GM12865 (cell line): Measurements from ENCODE around the gene KLHL22.

Experiments used
- DNase-seq: peaks from one replicate; pipeline ENCODE4 v3.0.0; 2010; ENCODE audit warnings: low read depth
- H3K4me3 ChIP-seq: 2 replicates; pipeline ENCODE4 v1.5.1; 2011; ENCODE audit warnings: mild to moderate bottlenecking, low read depth, low read length, control low read depth
- TF ChIP-seq, protein P1 (sequence below): IDR thresholded peaks from 2 replicates; pipeline ENCODE4 v1.5.1; 2011; ENCODE audit warnings: low read length, control low read depth, low read depth, inconsistent platforms; ENCODE audit not compliant: insufficient read depth; ENCODE audit errors: missing control alignments

Gene KLHL22

DNA sequence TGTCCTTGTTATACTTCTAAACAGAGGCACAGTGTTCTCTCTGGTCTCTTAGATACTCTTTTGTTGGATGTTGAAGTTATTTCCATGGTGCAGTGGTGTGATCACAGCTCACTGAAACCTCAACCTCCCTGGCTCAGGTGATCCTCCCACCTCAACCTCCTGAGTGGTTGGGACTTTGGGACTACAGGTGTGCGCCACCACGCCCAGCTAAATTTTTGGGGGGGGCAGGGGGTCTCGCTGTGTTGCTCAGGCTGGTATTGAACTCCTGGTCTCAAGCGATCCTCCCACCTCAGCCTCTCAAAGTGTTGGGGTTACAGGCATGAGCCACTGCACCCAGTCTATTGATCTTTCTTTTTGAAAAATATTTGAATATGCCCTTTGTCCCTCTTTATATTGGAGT is 86.7 kb downstream of the KLHL22 start:
- DNase-seq = no peak
- TF ChIP-seq, protein P1, sequence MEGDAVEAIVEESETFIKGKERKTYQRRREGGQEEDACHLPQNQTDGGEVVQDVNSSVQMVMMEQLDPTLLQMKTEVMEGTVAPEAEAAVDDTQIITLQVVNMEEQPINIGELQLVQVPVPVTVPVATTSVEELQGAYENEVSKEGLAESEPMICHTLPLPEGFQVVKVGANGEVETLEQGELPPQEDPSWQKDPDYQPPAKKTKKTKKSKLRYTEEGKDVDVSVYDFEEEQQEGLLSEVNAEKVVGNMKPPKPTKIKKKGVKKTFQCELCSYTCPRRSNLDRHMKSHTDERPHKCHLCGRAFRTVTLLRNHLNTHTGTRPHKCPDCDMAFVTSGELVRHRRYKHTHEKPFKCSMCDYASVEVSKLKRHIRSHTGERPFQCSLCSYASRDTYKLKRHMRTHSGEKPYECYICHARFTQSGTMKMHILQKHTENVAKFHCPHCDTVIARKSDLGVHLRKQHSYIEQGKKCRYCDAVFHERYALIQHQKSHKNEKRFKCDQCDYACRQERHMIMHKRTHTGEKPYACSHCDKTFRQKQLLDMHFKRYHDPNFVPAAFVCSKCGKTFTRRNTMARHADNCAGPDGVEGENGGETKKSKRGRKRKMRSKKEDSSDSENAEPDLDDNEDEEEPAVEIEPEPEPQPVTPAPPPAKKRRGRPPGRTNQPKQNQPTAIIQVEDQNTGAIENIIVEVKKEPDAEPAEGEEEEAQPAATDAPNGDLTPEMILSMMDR = no peak
- H3K4me3 ChIP-seq = no peak overlapping the region

DNA sequence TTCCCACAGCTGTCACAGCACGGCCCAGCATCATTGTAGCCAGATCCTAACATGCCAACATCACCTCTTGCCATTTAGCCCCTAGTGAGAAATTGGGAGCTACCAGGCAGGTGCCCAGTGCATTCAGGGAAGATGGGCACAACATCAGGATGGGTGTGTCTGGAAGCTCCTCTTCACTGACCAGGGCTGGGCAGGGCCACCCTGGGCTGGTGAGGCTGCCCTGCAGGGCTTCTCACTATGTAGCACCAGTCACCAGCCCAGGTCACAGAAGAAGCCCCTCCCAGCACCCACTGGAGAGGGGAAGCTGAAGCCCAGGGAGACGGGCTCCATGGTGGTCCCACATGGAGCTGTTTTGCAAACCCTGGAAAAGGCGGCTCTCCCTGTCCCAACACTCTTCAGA is 87.8 kb downstream of the KLHL22 start:
- H3K4me3 ChIP-seq = no peak overlapping the region
- no peak for DNase-seq
- TF ChIP-seq, protein P1 = no peak

DNA sequence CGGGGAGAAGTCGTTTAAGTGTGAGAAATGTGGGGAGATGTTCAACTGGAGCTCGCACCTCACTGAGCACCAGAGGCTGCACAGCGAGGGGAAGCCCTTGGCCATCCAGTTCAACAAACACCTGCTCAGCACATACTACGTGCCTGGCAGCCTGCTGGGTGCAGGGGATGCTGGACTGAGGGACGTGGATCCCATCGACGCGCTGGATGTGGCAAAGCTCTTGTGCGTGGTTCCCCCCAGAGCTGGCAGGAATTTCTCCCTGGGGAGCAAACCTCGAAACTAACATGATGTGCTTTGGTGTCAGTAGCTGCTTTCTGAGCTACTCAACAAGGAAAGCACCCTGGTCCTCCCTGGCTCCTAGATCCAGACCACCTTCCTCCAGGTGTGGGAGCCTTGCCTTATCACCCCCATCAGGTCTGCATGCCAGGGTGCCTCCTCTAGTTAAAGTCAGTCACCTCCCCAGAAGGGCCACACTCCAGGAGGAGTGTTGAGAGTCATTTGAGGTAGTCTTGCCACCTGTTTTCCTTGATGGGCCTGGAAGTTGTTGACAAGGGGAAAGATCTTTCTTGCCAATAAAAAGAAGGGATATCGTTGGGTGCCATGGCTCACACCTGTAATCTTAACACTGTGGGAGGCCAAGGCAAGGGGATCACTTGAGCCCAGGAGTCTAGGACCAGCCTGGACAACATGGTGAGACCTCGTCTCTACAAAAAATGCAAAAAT is 88.7 kb downstream of the KLHL22 start:
- TF ChIP-seq, protein P1 = no peak
- no peak overlapping the region for H3K4me3 ChIP-seq
- DNase-seq = no peak

DNA sequence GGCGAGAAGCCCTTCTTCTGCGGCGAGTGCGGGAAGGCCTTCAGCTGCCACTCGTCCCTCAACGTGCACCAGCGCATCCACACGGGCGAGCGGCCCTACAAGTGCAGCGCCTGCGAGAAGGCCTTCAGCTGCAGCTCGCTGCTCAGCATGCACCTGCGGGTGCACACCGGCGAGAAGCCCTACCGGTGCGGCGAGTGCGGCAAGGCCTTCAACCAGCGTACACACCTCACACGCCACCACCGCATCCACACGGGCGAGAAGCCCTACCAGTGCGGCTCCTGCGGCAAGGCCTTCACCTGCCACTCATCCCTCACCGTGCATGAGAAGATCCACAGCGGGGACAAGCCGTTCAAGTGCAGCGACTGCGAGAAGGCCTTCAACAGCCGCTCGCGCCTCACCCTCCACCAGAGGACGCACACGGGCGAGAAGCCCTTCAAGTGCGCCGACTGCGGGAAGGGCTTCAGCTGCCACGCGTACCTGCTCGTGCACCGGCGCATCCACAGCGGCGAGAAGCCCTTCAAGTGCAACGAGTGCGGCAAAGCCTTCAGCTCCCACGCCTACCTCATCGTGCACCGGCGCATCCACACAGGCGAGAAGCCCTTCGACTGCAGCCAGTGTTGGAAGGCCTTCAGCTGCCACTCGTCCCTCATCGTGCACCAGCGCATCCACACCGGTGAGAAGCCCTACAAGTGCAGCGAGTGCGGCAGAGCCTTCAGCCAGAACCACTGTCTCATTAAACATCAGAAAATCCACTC is 89.5 kb downstream of the KLHL22 start:
- DNase-seq = no peak
- no peak overlapping the region for H3K4me3 ChIP-seq
- TF ChIP-seq, protein P1 = no peak

DNA sequence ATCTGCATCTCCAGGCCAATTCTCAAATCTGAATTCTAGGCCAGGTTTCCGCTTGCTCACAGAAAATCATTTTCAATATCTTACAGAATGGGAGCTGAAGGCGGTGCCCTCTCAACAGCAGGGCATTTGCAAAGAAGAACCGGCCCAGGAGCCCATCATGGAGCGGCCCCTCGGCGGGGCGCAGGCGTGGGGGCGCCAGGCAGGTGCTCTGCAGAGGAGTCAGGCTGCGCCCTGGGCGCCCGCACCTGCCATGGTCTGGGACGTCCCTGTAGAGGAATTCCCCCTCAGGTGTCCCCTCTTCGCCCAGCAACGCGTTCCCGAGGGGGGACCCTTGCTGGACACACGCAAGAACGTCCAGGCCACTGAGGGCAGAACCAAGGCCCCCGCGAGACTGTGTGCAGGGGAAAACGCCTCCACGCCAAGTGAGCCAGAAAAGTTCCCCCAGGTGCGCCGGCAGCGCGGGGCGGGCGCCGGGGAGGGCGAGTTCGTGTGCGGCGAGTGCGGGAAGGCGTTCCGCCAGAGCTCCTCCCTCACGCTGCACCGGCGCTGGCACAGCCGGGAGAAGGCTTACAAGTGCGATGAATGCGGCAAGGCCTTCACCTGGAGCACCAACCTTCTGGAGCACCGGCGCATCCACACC is 90.2 kb downstream of the KLHL22 start:
- TF ChIP-seq, protein P1 = no peak
- no peak for DNase-seq
- H3K4me3 ChIP-seq = no peak overlapping the region

DNA sequence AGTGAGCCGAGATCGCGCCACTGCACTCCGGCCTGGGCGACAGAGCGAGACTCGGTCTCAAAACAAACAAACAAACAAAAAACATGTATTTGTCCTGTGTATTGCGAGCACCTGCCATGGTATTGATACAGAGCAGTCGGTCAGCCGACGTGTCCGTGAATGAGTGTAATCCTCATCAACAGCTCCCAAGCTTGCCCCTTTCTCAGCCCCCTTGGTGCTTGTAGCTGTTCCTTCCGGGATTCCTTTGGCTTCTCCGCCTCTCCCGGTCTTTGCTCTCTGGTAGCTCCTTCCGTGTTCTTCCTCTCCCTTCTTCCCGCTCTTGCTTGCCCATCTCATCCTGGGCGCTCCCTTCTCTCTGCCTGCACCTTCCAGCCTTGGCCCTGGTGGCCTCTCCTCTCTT is 90.7 kb downstream of the KLHL22 start:
- DNase-seq = no peak
- no peak overlapping the region for H3K4me3 ChIP-seq
- TF ChIP-seq, protein P1 = no peak

DNA sequence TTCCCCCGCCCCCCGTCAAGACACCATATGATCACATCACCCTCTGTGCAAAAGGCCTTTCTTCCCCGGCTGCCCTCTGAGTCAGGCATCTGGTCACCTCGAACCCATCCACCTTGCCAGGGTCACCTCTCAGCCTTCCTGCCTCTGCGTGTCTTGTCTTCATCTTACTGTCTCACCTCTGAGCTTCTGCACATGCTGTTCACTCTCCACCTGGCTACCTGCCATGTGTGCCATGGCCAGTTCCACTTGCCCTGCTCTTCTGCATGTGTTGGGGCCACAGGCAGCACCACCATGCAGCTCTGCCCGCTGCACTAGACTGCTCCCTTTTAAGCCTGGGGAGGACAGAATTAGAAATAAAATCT is 91.8 kb downstream of the KLHL22 start:
- no peak for DNase-seq
- TF ChIP-seq, protein P1 = no peak
- no peak overlapping the region for H3K4me3 ChIP-seq
